Measurements from ENCODE around the gene DIP2A. TPM values are rescaled to one million over a fixed set of nuclear protein-coding genes. Genes with fewer than 3 reads are reported as not detected.

The DIP2A gene
- total and polyA plus RNA-seq, 2 donors = 18.2 to 44.8 TPM

DNA sequence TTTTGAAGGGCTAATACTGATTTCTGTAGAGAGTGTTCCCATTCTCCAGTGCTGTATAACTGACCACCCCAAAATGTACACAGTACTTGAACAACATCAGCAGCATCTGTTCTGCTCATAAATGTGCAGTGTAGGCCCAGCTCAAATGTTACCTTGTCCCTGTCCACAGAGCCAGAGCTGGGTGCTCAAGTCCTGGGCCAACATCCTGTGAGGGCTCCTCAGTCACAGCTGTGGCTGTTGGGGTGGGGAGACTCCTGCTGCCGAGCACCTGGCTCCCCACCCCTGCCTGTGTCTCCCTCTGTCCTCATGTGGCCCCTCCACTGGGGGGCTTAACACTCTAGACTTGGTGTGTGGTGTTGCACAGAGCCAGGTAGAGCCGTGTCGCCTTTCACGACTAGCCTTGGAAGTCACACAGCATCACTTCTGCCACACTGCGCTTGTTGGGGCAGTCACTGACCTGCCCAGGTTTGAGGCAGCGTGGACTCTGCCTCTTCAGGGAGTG, 30.5 kb downstream of the DIP2A start:
- peaks cover 2% of the 10 kb centered on the region for H3K36me3 ChIP-seq (ENCODE audit: insufficient read depth)
- no peak overlapping the region for H3K4me3 ChIP-seq (ENCODE audit: low read depth, low read length)
- H3K27ac ChIP-seq (ENCODE audit: low read depth) = no peak overlapping the region
- no peak for DNase-seq (ENCODE audit: extremely low spot score)
- WGBS = 91% methylated on average over 6 of the region's 6 CpGs
- no peaks in the 10 kb centered on the region for H3K4me1 ChIP-seq (ENCODE audit: insufficient read depth)

DNA sequence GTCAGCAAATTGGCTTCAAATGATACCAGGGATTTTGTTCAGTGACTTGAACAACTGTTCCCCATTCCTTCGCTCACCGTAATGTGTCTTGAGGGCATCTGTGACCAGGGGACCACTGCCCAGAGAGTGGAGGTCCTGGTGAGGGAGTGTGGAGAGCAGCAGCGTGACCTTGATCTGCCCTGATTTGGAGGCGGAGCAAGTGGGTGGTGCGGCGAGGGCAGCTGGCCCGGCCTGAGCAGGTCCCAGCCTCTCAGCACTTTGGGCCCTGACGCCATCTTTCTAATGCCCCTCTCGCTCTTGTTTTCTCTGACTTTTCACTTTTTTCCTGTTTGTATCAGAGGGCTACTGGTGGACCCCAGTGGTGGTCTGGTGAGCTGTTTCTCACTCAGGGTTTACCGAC, 31.1 kb downstream of the DIP2A start:
- WGBS = 92% methylated on average over 10 of the region's 10 CpGs
- H3K36me3 ChIP-seq (ENCODE audit: insufficient read depth) = peaks cover 2% of the 10 kb centered on the region
- H3K4me3 ChIP-seq (ENCODE audit: low read depth, low read length) = no peak overlapping the region
- no peak for DNase-seq (ENCODE audit: extremely low spot score)
- no peak overlapping the region for H3K27ac ChIP-seq (ENCODE audit: low read depth)
- no peaks in the 10 kb centered on the region for H3K4me1 ChIP-seq (ENCODE audit: insufficient read depth)

DNA sequence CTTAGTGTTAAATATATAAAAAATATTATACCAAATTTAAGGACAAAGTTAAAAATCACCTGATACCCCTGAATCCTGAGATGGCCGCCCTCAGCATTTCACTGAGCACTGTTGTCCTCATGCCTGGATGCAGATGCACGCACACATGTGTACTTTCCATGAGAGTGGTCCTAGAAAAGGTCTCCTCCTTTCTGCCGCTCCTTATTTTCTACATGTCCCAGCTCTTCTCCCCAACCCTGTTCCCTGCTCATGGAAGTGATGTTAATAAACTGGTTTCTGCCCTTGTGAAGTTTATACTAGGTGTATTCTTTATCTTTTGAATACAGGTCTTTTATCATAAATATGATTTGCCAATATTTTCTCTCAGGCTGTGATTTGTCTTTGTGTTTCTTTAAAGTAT, 32.9 kb downstream of the DIP2A start:
- Histone ChIP-seq H3K4me1 (ENCODE audit: insufficient read depth) (no peaks in the 10 kb centered on the region), H3K27ac (ENCODE audit: low read depth) (no peak overlapping the region), H3K36me3 (ENCODE audit: insufficient read depth) (peaks cover 2% of the 10 kb centered on the region), H3K4me3 (ENCODE audit: low read depth, low read length) (no peak overlapping the region)
- WGBS = 97% methylated on average over 3 of the region's 3 CpGs
- DNase-seq (ENCODE audit: extremely low spot score) = no peak

DNA sequence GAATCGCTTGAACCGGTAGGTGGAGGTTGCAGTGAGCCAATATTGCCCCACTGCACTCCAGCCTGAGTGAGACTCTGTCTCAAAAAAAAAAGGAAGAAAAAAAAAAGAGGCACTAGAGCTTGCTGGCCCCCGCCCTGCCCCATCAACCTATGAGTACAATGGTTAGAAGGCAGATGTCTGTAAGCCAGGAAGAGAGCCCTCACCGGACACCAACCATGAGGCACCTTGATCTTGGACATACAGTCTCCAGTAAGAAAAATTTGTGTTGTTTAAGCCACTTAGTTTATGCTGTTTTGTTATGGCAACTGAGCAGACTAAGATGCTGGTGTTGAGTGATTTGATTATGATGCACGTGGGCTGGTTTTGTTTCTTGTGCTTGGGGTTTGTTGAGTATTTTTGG, 34.2 kb downstream of the DIP2A start:
- H3K4me3 ChIP-seq (ENCODE audit: low read depth, low read length) = no peak overlapping the region
- H3K4me1 ChIP-seq (ENCODE audit: insufficient read depth) = no peaks in the 10 kb centered on the region
- WGBS = 93% methylated on average over 5 of the region's 5 CpGs
- peaks cover 2% of the 10 kb centered on the region for H3K36me3 ChIP-seq (ENCODE audit: insufficient read depth)
- DNase-seq (ENCODE audit: extremely low spot score) = no peak
- no peak overlapping the region for H3K27ac ChIP-seq (ENCODE audit: low read depth)

DNA sequence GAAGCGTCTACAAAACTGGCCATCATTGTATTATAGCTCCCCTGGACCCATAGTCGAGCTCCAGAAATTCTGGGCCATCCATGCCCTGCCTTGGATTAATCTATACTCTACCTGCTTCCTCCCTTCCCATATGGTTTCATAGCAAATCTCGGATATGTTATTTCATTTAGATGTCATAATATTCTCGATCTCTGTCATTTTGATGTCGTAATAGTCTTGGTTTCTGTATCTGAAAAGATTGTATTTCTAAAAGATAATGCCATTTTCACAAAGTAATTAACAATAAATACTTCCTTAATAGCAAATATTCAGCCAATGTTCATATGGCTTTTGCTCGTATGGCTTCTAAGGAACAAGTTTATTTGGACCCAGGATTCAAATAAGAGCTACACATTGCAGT, 35.1 kb downstream of the DIP2A start:
- WGBS = 98% methylated on average over 6 of the region's 6 CpGs
- Histone ChIP-seq H3K4me3 (ENCODE audit: low read depth, low read length) (no peak overlapping the region), H3K27ac (ENCODE audit: low read depth) (no peak overlapping the region), H3K4me1 (ENCODE audit: insufficient read depth) (no peaks in the 10 kb centered on the region), H3K36me3 (ENCODE audit: insufficient read depth) (peaks cover 2% of the 10 kb centered on the region)
- no peak for DNase-seq (ENCODE audit: extremely low spot score)

DNA sequence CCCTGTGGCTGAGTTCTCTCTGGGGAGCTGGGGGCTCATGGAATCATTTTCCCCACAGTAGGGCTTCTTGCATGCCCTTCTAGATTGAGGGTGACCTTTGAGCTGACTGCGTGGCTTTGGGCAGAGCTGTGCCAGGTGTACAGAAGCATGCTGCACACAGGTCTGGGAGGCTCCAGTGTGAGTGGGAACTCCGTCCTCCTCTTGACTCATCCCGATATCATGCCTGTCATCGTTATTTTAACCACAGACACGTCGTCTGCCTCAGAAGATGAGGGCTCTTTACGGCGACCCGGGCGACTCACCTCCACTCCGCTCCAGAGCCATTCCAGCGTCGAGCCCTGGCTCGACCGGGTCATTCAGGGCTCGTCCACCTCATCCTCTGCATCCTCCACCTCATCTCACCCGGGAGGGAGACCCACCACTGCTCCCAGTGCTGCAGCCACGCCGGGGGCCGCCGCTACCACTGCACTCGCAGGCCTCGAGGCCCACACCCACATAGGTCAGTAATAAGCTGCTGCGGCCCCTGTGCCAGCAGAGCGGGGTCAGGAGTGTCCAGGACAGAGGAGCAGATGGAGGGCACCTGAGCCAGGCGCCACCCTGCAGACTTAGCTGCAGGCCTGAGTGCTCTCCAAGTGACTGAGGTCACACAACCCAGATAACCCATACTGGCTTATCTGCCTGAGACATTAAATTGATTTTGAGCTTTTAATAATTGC, 39.8 kb downstream of the DIP2A start:
- 94% methylated on average over 26 of the region's 26 CpGs for WGBS
- Histone ChIP-seq H3K4me1 (ENCODE audit: insufficient read depth) (no peaks in the 10 kb centered on the region), H3K27ac (ENCODE audit: low read depth) (no peak overlapping the region), H3K4me3 (ENCODE audit: low read depth, low read length) (no peak overlapping the region), H3K36me3 (ENCODE audit: insufficient read depth) (peaks cover 2% of the 10 kb centered on the region)
- DNase-seq (ENCODE audit: extremely low spot score) = no peak

DNA sequence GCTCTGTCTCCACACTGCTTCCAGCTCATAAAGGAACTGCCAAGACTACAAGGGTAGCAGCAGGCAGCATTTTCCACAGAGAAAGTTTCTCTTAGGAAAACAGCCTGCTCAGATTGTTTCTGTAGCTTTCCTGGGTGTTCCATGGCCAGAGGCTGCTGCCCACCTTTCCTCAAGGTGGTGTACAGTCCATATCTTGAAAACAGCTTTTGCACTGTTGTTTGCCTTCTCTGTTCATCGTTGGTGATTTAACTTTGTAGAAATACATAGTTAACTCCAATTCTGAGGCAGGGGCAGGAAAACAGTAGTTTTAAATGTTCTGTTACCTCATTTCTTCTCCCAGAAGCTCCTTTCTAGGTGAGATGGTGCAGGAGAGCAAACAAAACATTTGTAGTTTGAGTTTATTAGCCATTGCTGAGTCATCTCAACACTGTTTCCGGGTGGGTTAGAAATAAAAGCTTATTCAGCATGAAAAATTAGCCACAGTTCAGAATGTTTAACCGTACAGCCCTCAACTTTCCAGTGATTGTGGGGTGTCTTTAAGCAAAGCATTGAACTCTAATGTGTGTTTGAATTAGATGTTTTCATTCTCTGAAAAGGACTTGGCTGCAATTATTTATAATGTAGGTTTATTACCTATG, 41.7 kb downstream of the DIP2A start:
- Histone ChIP-seq H3K36me3 (ENCODE audit: insufficient read depth) (peaks cover 5% of the 10 kb centered on the region), H3K4me1 (ENCODE audit: insufficient read depth) (no peaks in the 10 kb centered on the region), H3K27ac (ENCODE audit: low read depth) (no peak overlapping the region), H3K4me3 (ENCODE audit: low read depth, low read length) (no peak overlapping the region)
- WGBS = 43% methylated on average over 3 of the region's 3 CpGs
- DNase-seq (ENCODE audit: extremely low spot score) = no peak

DNA sequence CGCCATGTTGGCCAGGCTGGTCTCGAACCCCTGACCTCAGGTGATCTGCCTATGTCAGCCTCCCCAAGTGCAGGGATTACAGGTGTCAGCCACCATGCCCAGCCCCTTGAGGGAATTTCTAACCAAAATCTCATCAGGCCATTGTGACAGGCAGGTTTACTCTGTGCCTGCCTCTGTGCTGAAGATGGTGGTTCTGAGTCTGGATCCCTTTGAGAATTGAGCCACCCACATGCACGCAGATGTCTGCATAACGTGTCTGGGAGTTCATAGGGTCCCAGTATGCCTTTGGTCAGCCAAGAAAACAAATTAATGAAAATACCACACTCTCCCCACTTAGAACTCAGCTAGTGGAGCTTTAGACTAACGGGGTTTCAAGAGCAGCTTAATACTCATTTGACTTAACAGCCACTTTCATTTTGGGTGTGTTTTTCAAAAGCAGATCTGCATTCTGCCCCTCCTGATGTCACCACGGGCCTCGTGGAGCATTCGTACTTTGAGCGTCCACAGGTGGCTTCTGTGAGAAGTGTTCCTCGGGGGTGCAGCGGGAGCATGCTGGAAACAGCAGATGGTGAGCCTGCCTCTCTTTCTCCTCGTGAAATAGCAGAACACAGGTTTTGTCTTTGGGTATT, 45.3 kb downstream of the DIP2A start:
- H3K4me3 ChIP-seq (ENCODE audit: low read depth, low read length) = no peak overlapping the region
- WGBS = 90% methylated on average over 12 of the region's 12 CpGs
- H3K27ac ChIP-seq (ENCODE audit: low read depth) = no peak overlapping the region
- no peak for DNase-seq (ENCODE audit: extremely low spot score)
- H3K36me3 ChIP-seq (ENCODE audit: insufficient read depth) = peaks cover 6% of the 10 kb centered on the region
- H3K4me1 ChIP-seq (ENCODE audit: insufficient read depth) = no peaks in the 10 kb centered on the region

DNA sequence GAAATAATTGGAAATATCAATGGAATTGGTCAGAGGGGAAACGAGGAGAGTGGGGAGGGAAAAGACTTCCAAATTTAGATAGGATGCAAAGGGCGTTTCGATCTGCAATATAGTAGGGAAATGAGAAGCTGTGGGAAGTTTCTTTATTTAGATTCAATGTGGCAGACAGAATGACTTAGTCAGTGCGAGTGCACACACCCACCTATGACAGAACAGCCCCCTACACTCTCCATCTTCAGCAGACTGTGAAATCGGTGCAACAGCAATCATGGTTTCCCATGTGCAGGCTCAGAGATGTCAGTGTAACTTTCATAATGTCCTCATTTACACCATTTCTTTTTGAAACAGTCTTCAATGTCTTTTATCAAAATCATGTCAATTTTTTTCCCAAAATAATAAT, 46.0 kb downstream of the DIP2A start:
- Histone ChIP-seq H3K36me3 (ENCODE audit: insufficient read depth) (peaks cover 6% of the 10 kb centered on the region), H3K27ac (ENCODE audit: low read depth) (no peak overlapping the region), H3K4me3 (ENCODE audit: low read depth, low read length) (no peak overlapping the region), H3K4me1 (ENCODE audit: insufficient read depth) (no peaks in the 10 kb centered on the region)
- DNase-seq (ENCODE audit: extremely low spot score) = no peak
- WGBS = 88% methylated on average over 5 of the region's 5 CpGs

DNA sequence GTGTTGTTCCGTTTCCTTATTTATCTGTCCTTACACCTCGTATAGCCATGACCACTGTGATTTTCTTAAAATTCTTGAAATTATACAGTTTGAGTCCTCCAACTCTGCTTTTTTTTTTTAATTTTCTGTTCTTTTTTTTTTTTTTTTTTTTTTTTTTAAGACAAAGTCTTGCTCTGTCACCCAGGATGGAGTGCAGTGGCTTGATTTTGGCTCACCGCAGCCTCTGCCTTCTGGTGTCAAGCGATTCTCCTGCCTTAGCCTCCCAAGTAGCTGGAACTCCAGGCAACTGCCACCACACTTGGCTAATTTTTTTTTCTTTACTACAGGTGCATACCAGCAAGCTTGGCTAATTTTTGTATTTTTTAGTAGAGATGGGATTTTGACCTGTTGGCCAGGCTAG, 48.9 kb downstream of the DIP2A start:
- no peak for DNase-seq (ENCODE audit: extremely low spot score)
- no peak overlapping the region for H3K27ac ChIP-seq (ENCODE audit: low read depth)
- peaks cover 9% of the 10 kb centered on the region for H3K36me3 ChIP-seq (ENCODE audit: insufficient read depth)
- no peak overlapping the region for H3K4me3 ChIP-seq (ENCODE audit: low read depth, low read length)
- H3K4me1 ChIP-seq (ENCODE audit: insufficient read depth) = no peaks in the 10 kb centered on the region
- 76% methylated on average over 4 of the region's 4 CpGs for WGBS

DNA sequence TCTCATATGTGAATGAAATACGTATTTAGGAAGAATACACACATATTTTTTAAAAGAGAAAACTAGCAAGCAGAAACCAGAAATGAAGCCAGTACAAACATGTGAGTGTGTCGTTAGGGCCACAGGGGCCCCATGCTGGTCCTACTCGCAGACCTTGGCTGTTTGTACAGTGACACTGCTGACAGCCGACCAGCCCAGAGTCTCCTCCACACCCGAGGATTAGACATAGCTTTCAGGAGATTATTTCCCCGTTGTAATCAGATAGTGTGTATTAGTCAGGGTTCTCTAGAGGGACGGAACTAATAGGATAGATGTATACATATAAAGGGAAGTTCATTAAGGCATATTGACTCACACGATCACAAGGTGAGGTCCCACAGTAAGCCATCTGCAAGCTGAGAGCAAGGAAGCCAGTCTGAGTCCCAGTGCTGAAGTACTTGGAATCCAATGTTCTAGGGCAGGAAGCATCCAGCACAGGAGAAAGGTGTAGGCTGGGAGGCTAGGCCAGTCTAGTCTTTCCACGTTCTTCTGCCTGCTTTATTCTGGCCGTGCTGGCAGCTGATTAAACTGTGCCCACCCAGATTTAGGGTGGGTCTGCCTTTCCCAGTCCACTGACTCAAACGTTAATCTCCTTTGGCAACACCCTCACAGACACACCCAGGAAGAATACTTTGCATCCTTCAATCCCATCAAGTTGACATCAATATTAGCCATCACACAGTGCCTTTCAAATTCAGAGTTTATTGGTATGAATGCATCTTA, 51.2 kb downstream of the DIP2A start:
- H3K36me3 ChIP-seq (ENCODE audit: insufficient read depth) = peaks cover 6% of the 10 kb centered on the region
- WGBS = 52% methylated on average over 11 of the region's 11 CpGs
- no peaks in the 10 kb centered on the region for H3K4me1 ChIP-seq (ENCODE audit: insufficient read depth)
- DNase-seq (ENCODE audit: extremely low spot score) = no peak
- no peak overlapping the region for H3K27ac ChIP-seq (ENCODE audit: low read depth)
- H3K4me3 ChIP-seq (ENCODE audit: low read depth, low read length) = no peak overlapping the region

DNA sequence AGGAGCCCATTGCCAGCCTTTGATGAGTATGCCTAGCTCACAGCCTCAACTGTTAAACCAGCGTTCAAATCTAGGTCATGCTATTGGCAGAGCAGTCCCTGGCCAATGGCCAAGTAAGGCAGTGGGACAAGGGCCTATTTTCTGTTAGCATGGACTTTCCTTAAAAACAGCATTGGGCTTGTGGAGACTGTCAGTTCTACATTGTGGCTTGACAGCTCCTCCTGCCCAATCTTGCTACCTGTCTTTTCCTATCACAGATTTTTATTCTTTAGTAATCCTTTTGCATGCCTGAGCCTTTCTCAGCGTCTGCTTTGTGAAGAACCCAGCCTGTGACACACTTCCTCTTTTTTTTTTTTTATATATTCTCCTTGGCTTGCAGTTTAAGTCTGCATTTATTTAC, 56.4 kb downstream of the DIP2A start:
- WGBS = 24% methylated on average over 2 of the region's 2 CpGs
- no peak overlapping the region for H3K27ac ChIP-seq (ENCODE audit: low read depth)
- H3K4me1 ChIP-seq (ENCODE audit: insufficient read depth) = no peaks in the 10 kb centered on the region
- H3K36me3 ChIP-seq (ENCODE audit: insufficient read depth) = peaks cover 6% of the 10 kb centered on the region
- DNase-seq (ENCODE audit: extremely low spot score) = no peak
- H3K4me3 ChIP-seq (ENCODE audit: low read depth, low read length) = no peak overlapping the region

DNA sequence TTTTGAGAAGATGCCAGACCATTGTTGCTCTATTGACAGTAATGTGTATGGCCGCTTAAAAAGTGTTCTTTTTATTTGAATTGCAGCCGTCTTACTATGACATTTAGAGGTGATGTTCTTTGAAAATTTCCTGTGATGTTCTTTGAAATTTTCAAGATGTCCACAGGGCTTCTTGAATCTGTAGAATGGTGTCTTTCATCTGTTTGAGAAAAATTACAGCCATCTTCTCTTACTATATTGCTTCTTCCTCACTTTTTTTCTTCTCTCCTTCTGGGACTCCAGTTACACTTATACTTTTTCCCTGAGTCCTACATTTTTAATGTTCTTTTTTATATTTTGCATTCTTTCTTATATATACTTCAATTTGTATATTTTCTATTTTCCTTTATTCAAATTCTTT, 57.4 kb downstream of the DIP2A start:
- Histone ChIP-seq H3K36me3 (ENCODE audit: insufficient read depth) (peaks cover 6% of the 10 kb centered on the region), H3K4me3 (ENCODE audit: low read depth, low read length) (no peak overlapping the region), H3K27ac (ENCODE audit: low read depth) (no peak overlapping the region), H3K4me1 (ENCODE audit: insufficient read depth) (no peaks in the 10 kb centered on the region)
- no peak for DNase-seq (ENCODE audit: extremely low spot score)
- 98% methylated on average over 2 of the region's 2 CpGs for WGBS
